ENCODE data around the gene TM7SF2.

TM7SF2 gene

GRCh38 chr11:65157336-65157735 is 45.7 kb downstream of the TM7SF2 start:
- no peak for DNase-seq (ENCODE audit: low spot score)

- no peak for DNase-seq (ENCODE audit: low spot score)
Measured at GRCh38 chr11:65159012-65159411, 47.3 kb downstream of the TM7SF2 start.

- no peak for DNase-seq (ENCODE audit: low spot score)
Measured at GRCh38 chr11:65160643-65161042, 49.0 kb downstream of the TM7SF2 start.

GRCh38 chr11:65163684-65164083 is 52.0 kb downstream of the TM7SF2 start:
- no peak for DNase-seq (ENCODE audit: low spot score)
